Stimulated activated naive CD8-positive, alpha-beta T cell treated with anti-CD3 and anti-CD28 coated beads, Interleukin-15, Interleukin-2, amounts not matched to agents 100 U/mL and 50 U/mL, for 24 hours (primary cell): ENCODE results near the gene G6PC3.

Experiments used
- ATAC-seq: fragments of 150-1000 bp; cut with Tn5 transposase; one replicate; pipeline ENCODE4 v1.10.0; 2021
- DNase-seq: peaks from one replicate; pipeline ENCODE4 v3.0.0; 2021

The G6PC3 gene

GRCh38 chr17:44059101-44059892, 11.2 kb upstream of the G6PC3 start:
- DNase-seq, result no peak
- no peak for ATAC-seq

GRCh38 chr17:44061446-44061845, 9.1 kb upstream of the G6PC3 start:
- no peak for ATAC-seq
- DNase-seq, result no peak

- DNase-seq, result no peak
- no peak for ATAC-seq
Measured at GRCh38 chr17:44062871-44063270, 7.7 kb upstream of the G6PC3 start.

GRCh38 chr17:44063704-44064639, 6.6 kb upstream of the G6PC3 start:
- no peak for DNase-seq
- ATAC-seq, result no peak

GRCh38 chr17:44065668-44066203, 4.8 kb upstream of the G6PC3 start:
- peak; percentile 21 for DNase-seq
- ATAC-seq, result no peak

GRCh38 chr17:44066204-44066930, 4.2 kb upstream of the G6PC3 start, which contains the start of gene LSM12:
Gene LSM12 (minus strand): TSS chr17:44066671. CDS start chr17:44066587, 84 bp downstream.
- DNase-seq (peak; percentile 96), ATAC-seq (peak; percentile 74)

GRCh38 chr17:44067545-44067940, 3.0 kb upstream of the G6PC3 start:
- ATAC-seq, result no peak
- no peak for DNase-seq

GRCh38 chr17:44069974-44070454, 521 bp upstream of the G6PC3 start:
- peak; percentile 19 for DNase-seq

GRCh38 chr17:44071198-44071520, 624 bp downstream of the G6PC3 start:
- ATAC-seq (no peak), DNase-seq (no peak)

More at GRCh38 chr17:44069974-44070454, 521 bp upstream of the G6PC3 start:
- ATAC-seq, result no peak

- no peak for ATAC-seq
- DNase-seq, result no peak
Measured at GRCh38 chr17:44071772-44072171, 1.2 kb downstream of the G6PC3 start.

- DNase-seq (no peak), ATAC-seq (no peak)
Measured at GRCh38 chr17:44074231-44074910, 3.8 kb downstream of the G6PC3 start.

GRCh38 chr17:44074911-44075285, 4.4 kb downstream of the G6PC3 start:
- ATAC-seq, result no peak
- no peak for DNase-seq

GRCh38 chr17:44075598-44076293, 5.2 kb downstream of the G6PC3 start:
- no peak for ATAC-seq
- no peak for DNase-seq

- ATAC-seq (no peak), DNase-seq (no peak)
Measured at GRCh38 chr17:44076716-44077594, 6.4 kb downstream of the G6PC3 start.

- no peak for DNase-seq
- no peak for ATAC-seq
Measured at GRCh38 chr17:44077595-44077909, 7.0 kb downstream of the G6PC3 start.

- DNase-seq, result no peak
- no peak for ATAC-seq
Measured at GRCh38 chr17:44078412-44078811, 7.9 kb downstream of the G6PC3 start.

GRCh38 chr17:44079877-44080821, 9.6 kb downstream of the G6PC3 start:
- ATAC-seq, result no peak

GRCh38 chr17:44081681-44082080, 11.1 kb downstream of the G6PC3 start:
- no peak for ATAC-seq
- no peak for DNase-seq

More at GRCh38 chr17:44079877-44080821, 9.6 kb downstream of the G6PC3 start:
- no peak for DNase-seq
